Measurements from ENCODE around the gene RTL1.

GRCh38 chr14:100950024-100950423 lies 46.5 kb upstream of the RTL1 start:
- no peak for TF ChIP-seq CTCF (IDR thresholded peaks at IDR 0.05)
- TF ChIP-seq EP300 (IDR thresholded peaks at IDR 0.05), result no peak
- no peak for TF ChIP-seq POLR2AphosphoS5 (IDR thresholded peaks at IDR 0.05)
- no peak for TF ChIP-seq POLR2A (IDR thresholded peaks at IDR 0.05)
